ENCODE data around the gene RPGRIP1L. TPM values are rescaled to one million over a fixed set of nuclear protein-coding genes. Genes with fewer than 3 reads are reported as not detected.

Gene RPGRIP1L
- total and polyA plus RNA-seq, 2 of the 13 experiments (the other 11 are each of a cell fraction or from before 2014, with no cell fraction given), result 5.0 to 13.5 TPM

DNA sequence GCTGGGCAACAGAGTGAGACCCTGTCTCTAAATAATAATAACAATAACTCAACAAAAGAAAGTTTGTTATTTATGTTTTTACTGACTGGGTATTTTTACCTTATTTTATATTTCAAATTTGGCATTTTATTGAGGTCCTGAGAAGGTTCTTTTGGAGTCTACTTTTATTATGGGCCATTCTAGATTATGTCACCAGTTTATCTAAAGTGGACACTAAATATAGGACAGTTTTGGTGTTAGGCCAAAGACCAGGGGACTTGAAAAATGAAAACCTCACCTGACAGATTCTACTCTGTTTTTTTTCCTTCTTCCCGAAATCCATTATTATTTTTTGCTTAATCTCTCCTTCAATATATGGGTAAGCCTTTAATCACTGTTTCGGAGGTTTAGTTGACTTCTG lies 8.4 kb upstream of the RPGRIP1L start:
- Histone ChIP-seq H3K27me3 (ENCODE audit: control insufficient read depth in 1 of 2, insufficient read depth in 2 of 2, low read length in 2 of 2) (no peaks in the 10 kb centered on the region), H2AFZ (ENCODE audit: low read length) (no peak overlapping the region), H4K20me1 (ENCODE audit: insufficient read depth, low read length) (no peaks in the 10 kb centered on the region), H3K4me1 (ENCODE audit: insufficient read depth, low read length) (peaks cover 13% of the 10 kb centered on the region; the same call in 1 of the 2 replicates), H3K4me3 (replicated peaks in 1 of 3; ENCODE audit: insufficient read depth in 1 of 3, low read depth in 2 of 3, low read length in 3 of 3) (no peak overlapping the region), H3K79me2 (ENCODE audit: insufficient read depth, low read length) (peaks cover 39% of the 10 kb centered on the region), H3K27ac (ENCODE audit: extremely low read length, insufficient read depth, low read length) (no peak overlapping the region), H3K4me2 (ENCODE audit: low read depth, low read length) (no peak overlapping the region), H3K9me3 (ENCODE audit: low read length) (no peaks in the 10 kb centered on the region), H3K36me3 (replicated peaks in 1 of 2; ENCODE audit: control insufficient read depth in 1 of 2, insufficient read depth in 2 of 2, low read length in 2 of 2) (no peaks in the 10 kb centered on the region), H3K9ac (ENCODE audit: insufficient read depth, low read depth, low read length) (no peak overlapping the region)
- TF ChIP-seq U2AF1 (optimal IDR thresholded peaks at IDR 0.05; ENCODE audit: low read depth, low read length), result no peak
- BruUV-seq (replicated peaks), result no TSS peak
- 95% methylated on average over 2 of the region's 2 CpGs for WGBS (ENCODE audit: low lambda C conversion rate)
- ChIA-PET CTCF (ENCODE audit: low intra/inter-chr PET ratio, low total read pairs) (no interaction called here), POLR2A (no interaction called here)
- intact Hi-C loops (cut with micrococcal nuclease; ENCODE audit: unreplicated experiment) (no loop called here), in situ Hi-C loops (cut with HindIII; ENCODE audit: extremely low pct_ligation_motif_present, low pct_unique_long_range_greater_than_20kb) (no loop called here)
- no peak for DNase-seq (ENCODE audit: low spot score)
- ATAC-seq, result no peak
- FAIRE-seq, result no peak

GRCh38 chr16:53711390-53711789 lies 7.7 kb upstream of the RPGRIP1L start:
- H3K9ac ChIP-seq (ENCODE audit: insufficient read depth, low read depth, low read length), result no peak overlapping the region
- no peak overlapping the region for H3K4me2 ChIP-seq (ENCODE audit: low read depth, low read length)
- 97% methylated on average over 3 of the region's 3 CpGs for WGBS (ENCODE audit: low lambda C conversion rate)
- no peaks in the 10 kb centered on the region for H3K9me3 ChIP-seq (ENCODE audit: low read length)
- peaks cover 38% of the 10 kb centered on the region for H3K79me2 ChIP-seq (ENCODE audit: insufficient read depth, low read length)
- intact Hi-C loops (cut with micrococcal nuclease; ENCODE audit: unreplicated experiment) (no loop called here), in situ Hi-C loops (cut with HindIII; ENCODE audit: extremely low pct_ligation_motif_present, low pct_unique_long_range_greater_than_20kb) (no loop called here)
- peaks cover 13% of the 10 kb centered on the region; the same call in 1 of the 2 replicates for H3K4me1 ChIP-seq (ENCODE audit: insufficient read depth, low read length)
- FAIRE-seq, result no peak
- no peaks in the 10 kb centered on the region for H3K36me3 ChIP-seq (replicated peaks in 1 of 2; ENCODE audit: control insufficient read depth in 1 of 2, insufficient read depth in 2 of 2, low read length in 2 of 2)
- TF ChIP-seq IKZF5 (CRISPR knock-in tag; IDR thresholded peaks at IDR 0.05), result no peak
- no peak overlapping the region for H2AFZ ChIP-seq (ENCODE audit: low read length)
- ChIA-PET CTCF (ENCODE audit: low intra/inter-chr PET ratio, low total read pairs) (no interaction called here), POLR2A (no interaction called here)
- no peak for DNase-seq (ENCODE audit: low spot score)
- no peaks in the 10 kb centered on the region for H3K27me3 ChIP-seq (ENCODE audit: control insufficient read depth in 1 of 2, insufficient read depth in 2 of 2, low read length in 2 of 2)
- H4K20me1 ChIP-seq (ENCODE audit: insufficient read depth, low read length), result no peaks in the 10 kb centered on the region
- no TSS peak for BruUV-seq (replicated peaks)
- no peak for ATAC-seq
- no peak overlapping the region for H3K4me3 ChIP-seq (replicated peaks in 1 of 3; ENCODE audit: insufficient read depth in 1 of 3, low read depth in 2 of 3, low read length in 3 of 3)
- H3K27ac ChIP-seq (ENCODE audit: extremely low read length, insufficient read depth, low read length), result no peak overlapping the region
